Panc1 (cell line): ENCODE results near the gene CDH15.

ENCODE experiments used
- SIN3A ChIP-seq: IDR thresholded peaks from 2 replicates; pipeline ENCODE4 v1.6.1; 2012; ENCODE audit warnings: low read depth, mild to moderate bottlenecking, low read length, moderate library complexity, borderline replicate concordance; ENCODE audit not compliant: insufficient read depth
- TCF7L2 ChIP-seq: IDR thresholded peaks from 2 replicates; pipeline ENCODE4 v1.6.1; 2011; ENCODE audit warnings: mild to moderate bottlenecking, low read depth, low read length, inconsistent platforms
- TF ChIP-seq, protein P1 (sequence below): fragments of 450-650 bp; IDR thresholded peaks from 2 replicates; pipeline ENCODE4 v1.5.1; 2017; ENCODE audit warnings: mild to moderate bottlenecking

DNA sequence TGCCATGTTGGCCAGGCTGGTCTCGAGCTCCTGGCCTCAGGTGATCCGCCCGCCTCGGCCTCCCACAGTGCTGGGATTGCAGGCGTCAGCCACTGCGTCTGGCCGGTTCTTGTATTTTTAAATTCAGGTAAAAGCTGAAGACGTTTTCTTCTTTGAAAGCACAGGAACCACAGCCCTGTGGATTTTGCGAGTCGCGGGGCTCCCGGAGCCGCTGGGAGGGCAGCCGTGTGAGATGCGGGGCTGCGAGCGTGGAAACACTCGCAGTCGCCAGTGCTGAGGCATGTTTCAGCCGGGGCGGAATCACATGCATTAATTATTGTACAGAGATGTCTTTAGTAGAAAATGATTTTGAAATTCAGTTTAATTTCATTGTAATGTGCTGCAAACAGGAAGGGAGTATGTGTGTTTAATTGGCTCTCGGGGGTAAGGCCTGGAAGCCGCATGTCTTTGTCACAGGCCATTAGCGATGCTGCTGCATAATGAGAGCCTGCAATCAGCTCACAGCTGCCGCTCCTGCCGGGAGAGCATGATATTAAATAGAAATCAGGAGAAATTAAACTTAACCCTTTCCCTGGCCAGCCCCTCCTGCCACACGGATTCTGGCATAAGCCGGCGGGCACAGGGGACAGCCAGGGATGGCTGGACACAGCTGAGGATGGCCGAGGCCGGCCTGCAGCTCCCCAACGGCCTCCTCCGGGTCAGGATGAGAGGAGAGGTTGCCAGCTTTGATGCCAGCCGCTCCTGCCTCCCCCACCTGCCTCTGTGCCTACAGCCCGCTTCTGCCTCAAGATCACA, 35.4 kb upstream of the CDH15 start:
- TF ChIP-seq, protein P1, sequence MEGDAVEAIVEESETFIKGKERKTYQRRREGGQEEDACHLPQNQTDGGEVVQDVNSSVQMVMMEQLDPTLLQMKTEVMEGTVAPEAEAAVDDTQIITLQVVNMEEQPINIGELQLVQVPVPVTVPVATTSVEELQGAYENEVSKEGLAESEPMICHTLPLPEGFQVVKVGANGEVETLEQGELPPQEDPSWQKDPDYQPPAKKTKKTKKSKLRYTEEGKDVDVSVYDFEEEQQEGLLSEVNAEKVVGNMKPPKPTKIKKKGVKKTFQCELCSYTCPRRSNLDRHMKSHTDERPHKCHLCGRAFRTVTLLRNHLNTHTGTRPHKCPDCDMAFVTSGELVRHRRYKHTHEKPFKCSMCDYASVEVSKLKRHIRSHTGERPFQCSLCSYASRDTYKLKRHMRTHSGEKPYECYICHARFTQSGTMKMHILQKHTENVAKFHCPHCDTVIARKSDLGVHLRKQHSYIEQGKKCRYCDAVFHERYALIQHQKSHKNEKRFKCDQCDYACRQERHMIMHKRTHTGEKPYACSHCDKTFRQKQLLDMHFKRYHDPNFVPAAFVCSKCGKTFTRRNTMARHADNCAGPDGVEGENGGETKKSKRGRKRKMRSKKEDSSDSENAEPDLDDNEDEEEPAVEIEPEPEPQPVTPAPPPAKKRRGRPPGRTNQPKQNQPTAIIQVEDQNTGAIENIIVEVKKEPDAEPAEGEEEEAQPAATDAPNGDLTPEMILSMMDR: no peak
- TF ChIP-seq TCF7L2 (no peak), SIN3A (no peak)
